GM19099 (cell line): Measurements from ENCODE around the gene TMEM201.
A peak's percentile ranks its signal among the peaks of the same experiment; 100 is the strongest.

ENCODE experiments used
- POLR2A ChIP-seq: IDR thresholded peaks from 3 replicates; pipeline ENCODE4 v1.6.1; 2011; ENCODE audit warnings: low read depth; ENCODE audit not compliant: insufficient read length; ENCODE audit errors: extremely low read depth

Gene TMEM201

GRCh38 chr1:9588551-9589143 is at the start of gene TMEM201:
Gene TMEM201, plus strand, starts transcription at chr1:9588911. Its CDS starts 20 bp downstream, at chr1:9588931.
- TF ChIP-seq POLR2A: peak; percentile 61

DNA sequence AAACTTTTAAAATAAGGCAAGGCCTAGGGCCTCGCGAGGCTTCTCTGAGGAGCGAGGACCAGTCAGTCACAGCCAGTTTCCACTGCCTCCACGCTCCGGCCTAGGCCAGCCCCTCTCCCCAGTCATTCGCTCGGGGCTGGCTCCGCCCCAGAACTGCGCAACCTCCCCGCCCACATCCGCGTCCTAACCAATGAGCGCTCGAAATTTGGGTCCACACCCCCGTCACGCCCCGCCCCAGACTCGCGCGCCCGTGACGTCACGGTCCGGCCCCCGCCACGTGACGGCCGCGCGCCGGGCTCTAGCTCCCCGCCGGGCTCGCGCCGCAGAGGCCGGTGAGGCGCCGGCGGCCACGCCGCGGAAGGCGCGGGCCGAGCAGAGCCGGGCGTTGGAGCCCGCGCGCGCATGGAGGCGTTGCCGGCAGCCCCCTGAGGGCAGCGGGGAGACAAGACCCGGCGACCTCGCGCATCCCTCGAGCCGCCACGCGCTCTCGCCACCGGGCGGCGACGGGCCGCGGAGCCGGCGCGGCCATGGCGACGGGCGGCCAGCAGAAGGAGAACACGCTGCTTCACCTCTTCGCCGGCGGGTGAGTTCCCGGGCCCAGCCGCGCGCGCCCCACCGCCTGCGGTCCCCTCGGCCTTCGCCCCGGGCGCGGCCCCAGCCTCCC is 49.4 kb upstream of the TMEM201 start, which contains the start of gene SLC25A33:
SLC25A33 (plus strand) TSS at position 301 of the 664 bp plus-strand sequence; CDS start at position 528, 227 bp downstream.
- peak; percentile 92 for TF ChIP-seq POLR2A

GRCh38 chr1:9539829-9540550 is 48.7 kb upstream of the TMEM201 start:
- TF ChIP-seq POLR2A: no peak

DNA sequence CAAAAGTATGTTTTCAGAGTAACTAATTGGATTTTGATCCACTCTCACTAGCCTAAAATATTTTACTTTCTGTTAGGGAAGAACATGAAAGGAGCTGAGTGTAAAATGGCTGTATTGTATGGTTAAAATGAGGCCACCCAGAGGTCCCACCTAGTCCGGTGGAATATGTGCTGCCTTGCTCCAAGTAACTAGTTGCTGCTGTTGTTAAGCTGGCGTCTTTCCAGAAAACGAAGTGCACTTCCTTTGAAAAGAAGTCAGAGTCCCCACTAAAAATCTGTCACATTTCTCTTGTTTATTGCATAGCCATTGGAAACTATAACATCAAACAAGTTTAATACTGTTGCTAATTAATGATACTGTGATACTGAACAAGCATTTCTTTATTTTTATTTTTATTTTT is 46.3 kb upstream of the TMEM201 start:
- TF ChIP-seq POLR2A: no peak

DNA sequence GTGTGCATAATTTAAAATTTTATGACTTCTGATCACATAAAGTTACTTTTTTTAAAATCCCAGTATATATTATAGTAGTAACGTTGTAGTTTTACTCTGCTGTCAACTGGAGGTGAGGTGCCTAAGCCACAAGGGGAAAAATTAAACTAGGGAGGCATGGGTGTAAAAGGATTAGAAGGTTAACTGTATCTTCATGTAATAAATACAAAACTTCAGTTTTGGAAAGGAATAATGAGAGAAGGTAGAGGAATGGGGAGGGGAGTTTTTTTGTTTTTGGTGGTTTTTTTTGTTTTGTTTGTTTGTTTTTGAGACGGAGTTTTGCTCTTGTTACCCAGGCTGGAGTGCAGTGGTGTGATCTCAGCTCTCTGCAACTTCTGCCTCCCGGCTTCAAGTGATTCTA is 43.8 kb upstream of the TMEM201 start:
- TF ChIP-seq POLR2A: no peak

- no peak for TF ChIP-seq POLR2A
Measured at GRCh38 chr1:9549955-9550546, 38.7 kb upstream of the TMEM201 start.

DNA sequence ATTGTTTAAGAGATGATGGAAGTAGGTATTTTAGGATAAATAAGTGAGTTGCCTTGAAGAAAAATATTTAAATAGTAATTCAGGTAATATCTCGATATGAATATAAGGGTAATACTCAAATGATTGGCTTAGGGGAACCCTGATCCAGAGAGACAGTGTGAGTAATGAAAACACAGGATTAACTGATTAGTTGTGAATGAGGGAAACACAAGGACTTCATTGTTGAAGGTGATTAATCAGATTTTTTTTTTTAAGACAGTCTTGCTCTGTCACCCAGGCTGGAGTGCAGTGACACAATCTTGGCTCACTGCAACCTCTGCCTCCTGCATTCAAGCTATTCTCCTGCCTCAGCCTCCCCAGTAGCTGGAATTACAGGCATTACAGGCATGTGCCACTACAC is 36.7 kb upstream of the TMEM201 start:
- no peak for TF ChIP-seq POLR2A

DNA sequence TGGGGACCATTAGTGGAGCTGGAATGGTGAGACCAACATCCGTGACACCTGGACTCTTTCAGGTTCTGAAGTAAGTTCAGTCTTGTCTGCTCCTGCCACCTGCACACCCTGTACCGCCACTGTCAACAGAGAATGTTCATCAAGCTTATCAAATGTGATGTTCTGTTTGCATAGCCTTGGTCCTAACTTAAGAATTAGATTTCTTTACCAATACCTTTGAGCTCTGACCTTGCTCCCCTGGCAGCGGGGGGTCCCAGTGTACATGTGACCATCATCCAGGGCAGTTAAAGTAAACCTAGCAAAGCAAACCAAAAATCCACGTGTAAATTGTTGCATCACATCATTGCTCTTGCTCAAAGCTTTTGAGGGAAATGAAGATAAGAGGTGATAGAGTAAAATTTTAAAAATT is 35.0 kb upstream of the TMEM201 start:
- TF ChIP-seq POLR2A: no peak

- TF ChIP-seq POLR2A: no peak
Measured at GRCh38 chr1:9555942-9556341, 32.8 kb upstream of the TMEM201 start.

DNA sequence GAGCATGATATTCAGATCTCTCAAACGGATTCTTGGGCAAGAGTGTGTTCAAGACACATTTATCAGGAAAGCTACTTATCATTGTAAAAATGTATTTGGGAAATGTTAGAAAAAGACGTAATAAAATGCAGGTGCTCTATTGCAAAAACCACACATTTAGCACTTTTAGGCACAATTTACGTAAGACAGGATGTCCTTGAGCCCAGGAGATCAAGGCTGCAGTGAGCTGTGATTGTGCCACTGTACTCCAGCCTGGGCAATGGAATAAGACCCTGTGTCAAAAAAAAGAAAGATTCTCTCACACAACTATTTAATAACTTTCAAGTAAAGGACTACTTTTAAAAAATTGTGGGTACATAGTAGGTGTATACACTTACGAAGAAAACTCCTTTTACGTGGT is 31.1 kb upstream of the TMEM201 start:
- no peak for TF ChIP-seq POLR2A

DNA sequence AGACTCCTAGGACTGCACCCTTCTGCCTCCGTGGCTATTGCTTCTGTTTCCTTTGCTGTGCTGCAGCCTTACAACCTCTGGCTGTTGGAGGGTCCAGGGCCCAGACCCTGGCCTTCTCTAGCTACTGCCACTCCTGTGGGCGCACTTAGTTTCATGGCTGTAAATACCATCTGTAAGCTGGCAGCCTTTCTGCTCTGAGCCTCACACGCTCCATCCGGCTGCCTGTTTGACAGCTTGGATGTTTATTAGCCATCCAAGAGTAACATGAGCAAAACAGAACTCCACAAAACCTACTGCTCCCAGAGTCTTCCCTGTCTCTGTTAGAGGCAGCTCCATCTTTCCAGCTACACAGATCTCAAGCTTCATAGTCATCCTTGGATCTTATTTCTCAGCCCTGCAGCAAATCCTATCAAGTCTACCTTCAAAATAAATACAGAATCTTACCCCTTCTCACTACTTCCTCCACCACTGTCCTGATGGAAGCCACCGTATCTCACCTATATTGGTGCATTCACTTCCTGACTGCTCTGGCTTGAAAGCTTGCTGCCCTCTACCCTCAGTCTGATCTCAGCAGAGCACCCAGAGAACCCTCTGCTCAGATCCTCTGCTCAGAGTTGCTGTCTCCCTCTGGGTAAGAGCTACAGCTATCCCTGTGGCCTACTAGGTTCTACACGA is 30.3 kb upstream of the TMEM201 start:
- no peak for TF ChIP-seq POLR2A

- TF ChIP-seq POLR2A: no peak
Measured at GRCh38 chr1:9558946-9559545, 29.7 kb upstream of the TMEM201 start.

DNA sequence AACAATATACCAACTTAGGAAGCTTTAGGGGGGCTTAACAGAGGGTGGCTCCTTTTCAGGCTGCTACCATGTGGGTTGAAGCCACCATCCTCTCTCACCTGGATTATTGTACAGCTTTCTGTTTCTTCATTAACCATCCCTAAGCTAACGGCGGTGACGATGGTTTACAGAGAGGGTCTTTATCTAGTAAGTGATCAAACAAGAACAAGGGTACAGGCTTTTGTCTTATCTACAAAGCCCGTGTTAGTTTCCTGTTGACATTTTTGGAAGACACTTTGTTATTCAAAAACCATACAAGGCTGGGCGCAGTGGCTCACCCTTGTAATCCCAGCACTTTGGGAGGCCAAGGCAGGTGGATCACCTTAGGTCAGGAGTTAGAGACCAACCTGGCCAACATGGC is 29.0 kb upstream of the TMEM201 start:
- no peak for TF ChIP-seq POLR2A

GRCh38 chr1:9561429-9561828 is 27.3 kb upstream of the TMEM201 start:
- no peak for TF ChIP-seq POLR2A

- no peak for TF ChIP-seq POLR2A
Measured at GRCh38 chr1:9569267-9569666, 19.4 kb upstream of the TMEM201 start.
